HG02610 (cell line): Measurements from ENCODE around the gene ZNF750.
"Not testable (repeated sequence)": the region's sequence is repeated elsewhere in the genome, so short reads cannot be mapped to it uniquely, and the experiment has no call there.

Experiments used
- ATAC-seq: cut with Tn5 transposase; IDR thresholded peaks from one replicate; pipeline ENCODE4 v1.9.1; 2021; ENCODE audit warnings: mild to moderate bottlenecking, moderate library complexity; ENCODE audit not compliant: unreplicated experiment

Gene ZNF750

DNA sequence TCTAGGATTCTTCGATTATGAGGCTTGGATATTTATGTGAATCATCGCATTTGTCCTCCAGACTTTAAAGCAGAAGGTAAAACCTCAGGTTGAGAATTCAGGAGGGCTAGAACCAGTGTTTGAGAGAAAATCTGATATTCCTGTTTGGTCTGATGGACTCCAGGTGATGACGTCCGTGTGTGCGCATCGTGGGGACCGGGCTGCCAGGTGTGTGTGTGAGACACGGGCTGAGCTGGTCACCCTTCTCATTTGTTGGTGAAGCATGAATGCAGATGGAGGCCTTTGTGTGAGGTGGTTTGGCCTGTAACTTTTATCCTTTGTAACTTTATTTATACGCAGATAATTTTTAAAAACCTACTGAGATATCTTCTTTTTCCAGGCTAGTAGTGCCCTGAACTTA, 42.8 kb downstream of the ZNF750 start:
- ATAC-seq: no peak

DNA sequence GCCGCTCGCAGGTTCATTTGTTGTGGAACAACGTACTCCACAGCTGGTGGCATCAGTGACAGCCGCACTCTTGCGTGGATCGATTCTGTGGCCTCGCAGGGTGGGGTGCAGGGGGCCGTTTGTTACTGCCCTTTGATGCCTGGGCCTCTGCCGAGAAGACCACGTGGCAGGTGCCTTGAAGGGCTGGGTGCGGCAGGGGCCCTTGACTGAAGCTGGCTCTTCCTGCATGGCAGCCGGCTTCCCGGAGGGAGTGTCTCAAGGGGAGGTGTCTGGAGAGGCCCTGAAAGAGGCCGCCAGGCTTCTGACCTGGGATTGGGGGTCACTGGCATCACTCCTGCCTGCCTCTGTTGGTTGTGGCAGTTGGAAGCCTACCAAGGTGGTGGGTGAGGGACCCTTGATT, 44.2 kb downstream of the ZNF750 start:
- ATAC-seq: no peak

DNA sequence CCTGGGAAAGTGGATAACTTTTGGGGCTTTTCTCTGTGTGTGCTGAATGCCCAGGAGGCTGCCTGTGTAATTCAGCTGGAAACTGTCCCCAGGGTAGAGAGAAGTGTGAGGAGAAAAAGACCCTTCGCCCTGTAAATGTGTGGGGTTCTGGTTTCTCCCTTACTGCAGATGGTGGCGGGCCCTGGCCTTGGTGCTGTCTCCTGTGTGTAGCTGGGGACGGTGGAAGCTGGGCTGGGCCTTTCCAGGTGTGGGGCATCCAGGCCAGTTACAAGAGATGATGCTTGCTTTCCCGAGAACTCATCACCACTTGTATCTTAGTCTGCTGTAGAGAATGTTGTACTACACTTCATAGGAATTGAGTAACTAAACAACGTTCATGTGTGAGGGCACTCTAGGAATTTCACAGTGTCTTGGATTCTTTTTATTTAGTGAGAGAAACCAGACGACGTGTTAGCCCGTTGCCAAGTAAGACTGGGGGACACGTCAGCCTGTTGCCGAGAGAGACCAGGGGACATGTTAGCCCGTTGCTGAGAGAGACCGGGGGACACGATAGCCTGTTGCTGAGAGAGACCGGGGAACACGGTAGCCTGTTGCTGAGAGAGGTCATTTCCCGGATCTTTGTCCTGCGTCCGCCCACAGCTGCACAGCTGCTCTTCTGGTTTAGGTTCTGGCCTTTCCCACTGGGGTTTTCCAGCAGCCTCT, 44.9 kb downstream of the ZNF750 start:
- no peak for ATAC-seq

DNA sequence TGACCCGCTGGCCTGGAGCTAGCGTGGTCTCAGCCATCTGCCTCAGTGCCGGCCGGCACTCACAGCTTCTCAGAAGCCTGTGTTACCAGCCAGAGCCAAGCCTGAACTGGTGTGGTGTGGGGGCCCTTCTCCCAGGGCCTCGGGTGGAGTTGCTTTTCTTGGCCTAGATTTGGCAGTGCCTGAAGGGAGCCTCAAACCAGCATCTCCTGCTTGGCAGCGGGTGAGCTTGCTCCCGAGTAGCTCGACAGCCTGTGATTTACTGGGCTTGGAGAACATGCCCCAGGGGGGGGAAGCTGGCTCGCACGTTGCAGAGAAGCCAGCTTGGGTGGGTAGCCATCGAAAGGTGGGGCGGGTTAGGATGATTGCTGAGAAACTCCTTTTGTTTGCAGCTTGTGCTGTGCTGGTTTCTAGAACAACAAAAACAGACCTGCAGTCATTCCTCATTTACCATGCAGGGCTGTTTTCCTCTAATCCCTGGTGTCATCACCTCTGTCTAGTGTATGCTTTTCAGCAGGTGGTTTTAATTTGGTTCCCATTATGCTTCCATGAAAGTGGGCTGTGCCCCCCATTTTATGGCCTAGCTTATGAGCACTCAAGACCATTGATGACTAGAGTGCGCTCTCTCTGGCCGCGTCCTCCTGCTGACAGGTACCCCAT, 45.7 kb downstream of the ZNF750 start:
- no peak for ATAC-seq

DNA sequence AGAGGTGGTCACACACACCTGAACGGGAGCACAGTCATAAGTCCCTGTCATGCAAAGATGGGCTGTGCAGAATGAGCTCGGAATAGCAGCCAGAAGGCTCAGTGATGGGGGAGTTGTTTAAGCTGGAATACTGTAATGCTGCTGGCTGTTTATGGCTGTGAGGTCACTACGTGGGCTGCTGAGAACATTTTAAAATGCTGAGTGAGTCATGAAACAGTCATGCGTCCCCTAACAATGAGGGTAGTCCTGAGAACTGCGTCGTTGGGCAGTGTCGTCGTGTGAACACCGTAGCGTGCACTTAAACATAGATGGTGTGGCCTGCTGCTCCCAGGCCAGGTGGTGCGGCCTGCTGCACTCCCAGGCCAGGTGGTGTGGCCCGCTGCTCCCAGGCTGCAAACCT, 48.3 kb downstream of the ZNF750 start:
- ATAC-seq: no peak

DNA sequence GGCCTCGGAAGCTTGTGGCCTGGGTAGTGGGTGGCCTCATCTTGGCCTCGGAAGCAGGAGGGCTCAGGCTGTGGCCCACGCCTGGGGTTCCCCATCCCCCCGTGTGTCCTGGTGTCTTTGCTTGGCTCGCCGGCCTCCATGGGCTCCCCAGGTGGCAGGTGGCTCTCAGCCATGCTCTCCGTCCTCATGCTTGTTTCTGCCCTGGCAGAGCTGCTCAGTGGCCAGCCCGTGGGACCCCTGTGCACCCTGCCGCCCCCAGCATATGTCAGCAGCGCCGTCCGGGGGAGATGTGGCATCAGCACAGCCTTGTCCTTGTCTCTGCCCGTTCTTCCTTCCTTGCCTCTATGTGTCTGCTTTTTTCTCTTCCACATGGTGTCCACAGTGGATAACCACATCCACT, 49.4 kb downstream of the ZNF750 start:
- no peak for ATAC-seq

DNA sequence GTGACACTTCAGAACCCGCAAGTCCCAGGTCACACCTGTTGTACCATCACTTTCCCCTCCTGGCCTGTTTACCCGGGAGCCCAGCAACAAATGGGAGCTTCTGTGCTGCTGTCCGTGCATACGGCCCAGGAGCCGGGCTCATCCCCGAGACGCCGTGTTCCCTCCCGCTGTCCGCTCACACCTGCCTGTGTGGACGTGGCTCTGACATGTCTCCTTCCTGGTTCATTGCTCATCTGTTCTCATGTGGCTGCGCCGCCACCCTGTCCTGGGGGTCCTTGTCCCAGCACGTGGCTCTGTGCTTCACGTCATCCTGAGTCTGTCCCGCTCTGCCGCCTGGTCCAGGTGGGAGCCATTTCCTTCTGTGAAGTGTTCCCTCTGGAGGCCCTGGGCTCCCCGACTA, 50.0 kb downstream of the ZNF750 start:
- ATAC-seq: no peak

DNA sequence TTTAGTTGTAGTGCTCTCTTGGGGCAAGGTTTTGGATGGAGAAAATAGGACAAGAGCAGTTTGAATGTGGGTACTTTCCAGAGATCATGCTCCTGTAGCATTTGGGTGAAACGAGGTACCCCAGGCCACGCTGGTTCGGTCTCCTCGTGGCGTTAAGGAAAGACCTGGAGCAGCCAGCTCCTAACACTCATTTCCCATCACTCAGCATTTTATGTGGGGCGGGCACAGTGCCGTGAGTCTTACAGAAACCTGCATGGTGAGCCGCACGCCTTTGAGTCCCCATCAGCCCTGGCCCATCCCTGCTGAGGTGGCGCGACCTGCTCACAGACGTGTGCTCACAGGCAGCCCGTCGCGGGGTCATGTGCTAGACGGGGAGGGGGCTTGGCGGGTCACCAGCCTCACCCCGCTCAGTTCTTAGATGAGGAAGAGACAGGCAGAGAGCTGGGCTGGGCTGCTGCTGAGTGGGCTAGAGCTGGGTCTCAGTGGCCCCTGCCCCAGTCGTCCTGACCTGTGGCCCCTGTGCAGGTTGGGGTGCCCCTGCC, 50.7 kb downstream of the ZNF750 start:
- no peak for ATAC-seq

DNA sequence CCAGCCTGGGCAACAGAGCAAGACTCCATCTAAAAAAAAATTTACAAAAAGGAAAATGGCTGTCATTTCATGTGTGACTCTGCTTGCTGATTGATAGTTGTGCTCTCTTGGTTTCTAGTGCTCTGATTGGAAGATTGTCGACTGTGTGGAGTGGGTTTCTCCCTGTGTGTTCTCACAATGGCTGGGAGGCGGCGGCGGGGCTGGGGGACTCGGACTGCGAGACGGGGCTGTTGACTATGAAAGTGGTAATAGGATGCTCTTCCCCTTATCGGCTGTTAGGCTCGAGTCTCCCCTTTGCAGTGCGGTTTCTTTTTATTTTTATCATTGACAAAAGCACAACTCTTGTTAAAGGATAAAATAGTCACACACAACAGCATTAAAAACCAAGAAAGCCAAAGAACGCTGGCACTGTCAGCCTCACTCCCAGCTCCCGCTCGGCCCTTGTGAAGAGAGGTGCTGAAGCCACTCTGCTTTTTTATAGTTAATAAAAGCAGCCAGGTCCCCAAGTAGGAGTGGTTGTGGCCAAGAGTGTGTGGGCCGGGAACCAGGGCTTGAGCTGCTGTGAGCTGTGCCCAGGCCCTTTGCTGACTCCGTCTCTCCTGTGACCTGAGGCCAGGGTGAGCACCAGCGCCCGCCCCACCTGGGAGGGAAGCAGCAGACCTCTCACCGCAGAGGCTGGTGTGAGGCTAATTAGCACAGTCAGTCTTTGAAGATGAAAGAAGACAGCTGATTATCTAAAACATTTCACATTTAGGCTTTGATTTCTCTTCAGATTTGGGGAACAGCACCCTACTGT, 51.4 kb downstream of the ZNF750 start:
- ATAC-seq: no peak

DNA sequence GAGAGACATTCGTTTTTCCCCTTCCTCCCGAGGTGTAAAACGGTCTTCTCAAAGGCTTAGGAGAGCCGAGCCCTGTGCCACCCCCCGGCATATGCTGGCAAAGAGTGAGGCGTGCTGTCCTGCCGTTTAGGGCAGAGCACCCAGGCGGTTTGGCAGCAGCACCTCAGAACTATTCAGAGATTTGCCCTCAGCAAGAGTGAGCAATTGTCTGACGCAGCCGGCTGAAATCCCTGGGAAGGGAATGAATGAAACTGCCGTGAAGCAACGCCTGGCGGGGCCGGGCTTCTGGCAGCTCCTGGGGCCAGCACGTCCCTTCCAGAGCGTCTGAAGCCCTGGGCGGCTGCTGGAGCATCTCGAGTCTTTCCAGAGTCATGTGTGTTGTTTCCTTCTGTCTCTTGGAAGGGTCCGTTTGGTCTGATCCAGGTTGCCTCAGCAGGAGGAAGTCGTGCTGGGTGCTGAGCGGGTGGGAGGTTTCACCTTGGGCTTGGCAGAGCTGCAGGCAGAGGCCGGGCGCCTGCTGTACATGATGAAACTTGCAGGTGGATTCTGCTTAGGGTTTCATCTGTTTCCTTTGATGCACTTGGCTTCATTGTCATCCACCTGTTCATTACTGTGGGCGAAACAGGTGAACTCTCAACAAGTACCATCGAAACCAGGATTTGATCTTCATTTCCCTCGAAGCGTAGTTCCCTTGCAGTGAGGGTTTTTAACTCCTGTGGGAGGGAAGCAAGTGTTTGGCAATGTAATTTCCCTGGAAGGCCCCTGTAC, 52.6 kb downstream of the ZNF750 start:
- ATAC-seq: no peak

DNA sequence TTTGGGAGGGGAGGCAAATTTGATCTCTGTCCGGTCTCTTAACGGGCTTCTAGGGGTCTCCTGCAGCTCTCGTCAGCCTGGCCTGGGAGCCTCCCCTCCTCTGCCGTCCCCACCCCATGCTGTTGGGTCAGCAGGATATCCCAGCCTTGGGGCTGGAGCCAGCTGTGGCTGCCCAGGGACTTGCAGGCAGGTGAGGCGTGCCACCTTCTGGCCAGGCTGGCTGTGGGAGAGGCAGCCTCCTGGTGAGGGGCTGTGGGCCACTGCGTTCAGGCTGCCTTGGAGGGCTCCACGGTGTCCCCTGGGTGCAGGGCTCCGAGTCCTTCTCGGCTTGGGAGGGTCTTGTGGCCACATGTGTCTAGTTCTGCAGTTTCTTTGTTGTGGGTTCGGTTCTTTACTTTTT, 53.4 kb downstream of the ZNF750 start:
- ATAC-seq: no peak

DNA sequence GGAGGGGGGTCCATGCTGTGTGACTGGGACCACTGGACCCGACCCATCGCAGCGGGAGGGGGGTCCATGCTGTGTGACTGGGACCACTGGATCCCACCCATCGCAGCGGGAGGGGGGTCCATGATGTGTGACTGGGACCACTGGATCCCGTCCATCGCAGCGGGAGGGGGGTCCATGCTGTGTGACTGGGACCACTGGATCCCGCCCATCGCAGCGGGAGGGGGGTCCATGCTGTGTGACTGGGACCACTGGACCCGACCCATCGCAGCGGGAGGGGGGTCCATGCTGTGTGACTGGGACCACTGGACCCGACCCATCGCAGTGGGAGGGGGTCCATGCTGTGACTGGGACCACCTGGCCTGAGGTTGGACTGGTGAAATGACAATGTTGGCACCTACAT, 54.2 kb downstream of the ZNF750 start:
- ATAC-seq: not testable (repeated sequence)

DNA sequence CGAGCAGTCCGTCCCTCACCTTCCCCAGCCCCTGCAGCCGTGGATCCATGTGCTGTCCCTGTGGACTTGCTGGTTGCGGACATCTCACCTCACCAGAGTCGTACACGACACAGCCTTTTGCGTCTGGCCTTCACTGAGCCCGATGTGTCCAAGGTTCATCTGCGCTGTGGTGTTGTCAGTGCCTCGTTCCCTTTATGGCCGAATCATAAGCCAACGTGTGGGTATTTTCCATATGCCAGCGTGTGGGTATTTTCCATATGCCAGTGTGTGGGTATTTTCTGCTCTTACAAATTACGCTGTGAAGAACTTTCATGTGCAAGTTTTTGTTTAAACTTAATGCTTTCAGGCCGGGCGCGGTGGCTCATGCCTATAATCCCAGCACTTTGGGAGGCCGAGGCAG, 56.3 kb downstream of the ZNF750 start:
- no peak for ATAC-seq

DNA sequence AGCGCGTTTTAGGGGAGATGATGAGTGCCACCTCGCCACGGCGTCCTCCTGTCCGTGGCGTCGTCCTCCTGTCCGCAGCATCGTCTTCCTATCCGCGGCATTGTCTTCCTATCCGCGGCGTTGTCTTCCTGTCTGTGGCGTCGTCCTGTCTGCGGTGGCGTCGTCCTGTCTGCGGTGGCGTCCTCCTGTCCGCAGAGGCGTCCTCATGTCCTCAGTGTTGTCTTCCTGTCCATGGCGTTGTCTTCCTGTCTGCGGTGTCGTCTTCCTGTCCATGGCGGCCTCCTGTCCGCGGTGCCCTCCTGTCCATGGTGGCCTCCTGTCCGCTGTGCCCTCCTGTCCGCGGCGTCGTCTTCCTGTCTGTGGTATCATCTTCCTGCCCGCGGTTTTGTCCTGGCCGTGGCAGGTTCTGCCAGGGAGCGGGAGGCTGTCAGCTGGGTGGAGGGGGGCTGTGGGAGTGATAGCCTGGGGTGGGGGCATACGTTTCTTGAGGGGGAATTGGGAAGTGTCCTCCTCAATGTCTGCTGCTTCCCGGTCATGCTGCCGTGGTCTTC, 57.1 kb downstream of the ZNF750 start:
- ATAC-seq: no peak

DNA sequence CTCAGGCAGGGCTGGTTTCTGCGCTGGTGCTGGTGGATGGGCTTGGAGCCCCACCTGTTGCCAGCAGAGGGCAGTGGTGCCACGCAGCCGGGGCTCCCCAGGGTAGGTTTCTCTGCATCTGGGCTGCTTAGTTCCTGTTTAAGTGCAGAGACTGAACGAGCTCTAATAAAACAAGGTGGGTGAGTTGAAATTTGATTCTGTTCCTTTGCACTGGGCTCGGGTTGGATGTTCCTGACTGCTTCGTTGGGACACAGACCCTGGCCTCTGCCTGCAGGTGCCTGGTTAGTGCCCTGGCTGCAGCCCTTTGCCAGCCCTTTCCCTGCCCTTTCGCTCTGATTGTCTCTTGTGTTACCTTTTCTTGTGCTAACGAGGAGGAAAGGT, 57.9 kb downstream of the ZNF750 start:
- peak; percentile 74 for ATAC-seq

DNA sequence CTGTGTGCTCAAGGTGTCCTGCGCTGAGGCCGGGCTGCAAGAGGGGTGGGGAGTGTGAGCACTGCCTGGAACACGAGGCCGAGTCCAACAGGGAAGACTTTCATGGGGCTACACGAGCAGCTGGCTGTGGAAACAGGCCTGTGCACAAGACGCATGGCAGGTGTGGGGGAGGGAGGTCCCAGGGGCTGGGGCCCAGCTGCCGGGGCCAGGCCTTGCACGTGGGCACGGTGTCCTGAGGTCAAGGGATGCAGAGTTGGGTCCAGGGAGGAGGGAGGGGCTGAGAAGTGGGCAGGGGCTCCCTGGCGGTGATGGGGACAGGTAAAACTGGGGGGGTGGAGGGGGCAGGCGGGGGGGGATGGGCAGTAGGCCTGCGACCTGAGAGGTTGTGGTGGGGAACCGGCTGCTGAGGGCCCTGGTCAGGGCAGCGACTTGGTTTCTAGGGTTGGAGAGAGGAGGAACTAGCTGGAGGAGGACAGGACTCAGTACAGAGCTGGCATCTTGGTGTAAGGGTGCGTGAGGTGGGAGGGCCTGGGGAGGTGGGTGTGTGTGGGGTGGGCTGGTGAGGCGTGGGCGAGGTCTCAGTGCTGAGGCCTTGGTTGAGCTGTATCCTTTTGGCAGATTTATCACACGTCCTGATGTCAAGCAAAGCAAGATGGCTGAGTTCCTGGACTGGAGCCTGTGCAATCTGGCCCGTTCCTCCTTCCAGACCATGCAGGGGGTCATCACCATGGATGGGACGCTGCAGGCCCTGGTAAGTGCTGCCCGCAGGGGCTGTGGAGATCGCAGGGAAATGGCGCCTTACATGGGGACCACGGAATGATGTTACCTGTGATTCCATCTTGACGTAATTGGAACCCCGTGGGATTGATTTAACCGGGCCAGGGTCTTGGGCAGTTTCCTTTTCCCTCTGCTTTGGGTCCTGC, 58.6 kb downstream of the ZNF750 start:
- no peak for ATAC-seq

DNA sequence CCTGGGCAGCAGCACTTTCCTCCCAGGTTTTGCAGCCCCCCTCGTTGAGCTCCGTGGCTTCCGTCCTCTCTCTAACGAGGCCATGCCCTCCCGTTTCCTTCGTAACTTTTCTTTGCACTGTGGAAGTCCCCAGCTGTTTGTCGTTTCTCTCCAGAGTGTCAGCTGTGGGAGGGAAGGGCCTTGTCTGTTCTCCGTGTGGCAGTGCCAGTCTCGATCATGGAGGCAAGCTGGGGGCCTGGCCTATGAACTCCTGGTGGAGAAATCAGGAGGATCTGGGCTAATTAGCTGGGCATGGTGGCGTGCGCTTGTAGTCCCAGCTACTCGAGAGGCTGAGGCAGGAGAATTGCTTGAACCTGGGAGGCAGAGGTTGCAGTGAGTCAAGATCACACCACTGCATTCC, 59.6 kb downstream of the ZNF750 start:
- ATAC-seq: no peak

DNA sequence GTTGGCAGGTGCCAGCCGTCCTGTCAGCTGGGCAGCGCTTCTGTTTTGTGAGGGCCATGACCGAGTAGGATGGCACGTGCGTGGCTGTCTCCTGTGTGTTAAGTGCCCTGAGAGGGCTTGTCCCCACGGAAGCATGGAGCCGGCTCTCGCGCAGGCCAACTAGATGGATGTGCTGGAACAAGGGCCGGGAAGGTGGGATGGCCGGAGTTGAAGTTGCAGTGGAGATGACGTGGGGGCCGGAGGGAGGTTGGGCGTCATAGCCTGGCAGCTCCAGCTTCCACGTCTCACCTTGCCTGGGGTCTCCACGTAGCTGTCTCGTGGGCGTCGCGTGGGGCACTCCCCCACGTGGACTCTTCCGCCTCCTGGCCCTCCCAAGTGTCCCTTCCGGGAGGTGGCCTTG, 60.3 kb downstream of the ZNF750 start:
- ATAC-seq: no peak
